H9 (cell line): ENCODE results near the gene GPR137. TPM values are rescaled to one million over a fixed set of nuclear protein-coding genes. Genes with fewer than 3 reads are reported as not detected.

Experiments
- DNase-seq: peaks from one replicate; pipeline ENCODE4 v3.0.0-alpha.2; 2017
- H2AFZ ChIP-seq: one replicate; pipeline ENCODE4 v1.6.1; 2013; ENCODE audit warnings: mild to moderate bottlenecking, low read length, control low read depth, moderate library complexity
- H2AK5ac ChIP-seq: 2 replicates; pipeline ENCODE4 v1.6.1; 2013; ENCODE audit warnings: low read length, control low read depth, mixed read lengths; ENCODE audit not compliant: insufficient read length
- H2BK120ac ChIP-seq: one replicate; pipeline ENCODE4 v1.6.1; 2013; ENCODE audit warnings: low read depth, mild to moderate bottlenecking, low read length, control low read depth, inconsistent platforms; ENCODE audit not compliant: poor library complexity, severe bottlenecking
- H2BK12ac ChIP-seq: 2 replicates; pipeline ENCODE4 v1.6.1; 2013; ENCODE audit warnings: low read length, control low read depth, mixed read lengths, low read depth; ENCODE audit not compliant: insufficient read length
- H2BK15ac ChIP-seq: 2 replicates; pipeline ENCODE4 v1.6.1; 2013; ENCODE audit warnings: low read depth, low read length, control low read depth
- H2BK20ac ChIP-seq: one replicate; pipeline ENCODE4 v1.6.1; 2013; ENCODE audit warnings: low read depth, mild to moderate bottlenecking, low read length, control low read depth, inconsistent platforms; ENCODE audit not compliant: poor library complexity, severe bottlenecking
- H2BK5ac ChIP-seq: 2 replicates; pipeline ENCODE4 v1.6.1; 2013; ENCODE audit warnings: low read length, control low read depth, mixed read lengths; ENCODE audit not compliant: insufficient read length
- H3K14ac ChIP-seq: 2 replicates; pipeline ENCODE4 v1.6.1; 2013; ENCODE audit warnings: low read length, control low read depth; ENCODE audit not compliant: insufficient read depth
- H3K18ac ChIP-seq: 2 replicates; pipeline ENCODE4 v1.6.1; 2013; ENCODE audit warnings: low read depth, mild to moderate bottlenecking, mixed read lengths, low read length, control low read depth; ENCODE audit not compliant: insufficient read length
- H3K23ac ChIP-seq: 2 replicates; pipeline ENCODE4 v1.6.1; 2013; ENCODE audit warnings: low read length, control low read depth, mixed read lengths, low read depth; ENCODE audit not compliant: insufficient read length
- H3K23me2 ChIP-seq: 2 replicates; pipeline ENCODE4 v1.6.1; 2013; ENCODE audit warnings: low read depth, mild to moderate bottlenecking, mixed read lengths, low read length, control low read depth; ENCODE audit not compliant: insufficient read length, poor library complexity, severe bottlenecking
- H3K27ac ChIP-seq: 2 replicates; pipeline ENCODE4 v1.5.1; 2013; ENCODE audit warnings: low read length, control low read depth, mixed read lengths, low read depth; ENCODE audit not compliant: insufficient read length
- H3K27me3 ChIP-seq: 2 replicates; pipeline ENCODE4 v1.6.1; 2013; ENCODE audit warnings: low read length, control low read depth, inconsistent platforms; ENCODE audit not compliant: insufficient read depth
- H3K4ac ChIP-seq: 2 replicates; pipeline ENCODE4 v1.6.1; 2013; ENCODE audit warnings: low read depth, mild to moderate bottlenecking, control low read depth, inconsistent platforms, low read length, moderate library complexity
- H3K4me1 ChIP-seq: 2 replicates; pipeline ENCODE4 v1.6.1; 2013; ENCODE audit warnings: low read length, control low read depth, inconsistent platforms; ENCODE audit not compliant: insufficient read depth
- H3K4me2 ChIP-seq: 2 replicates; pipeline ENCODE4 v1.6.1; 2013; ENCODE audit warnings: low read length, control low read depth, mixed read lengths; ENCODE audit not compliant: insufficient read length, insufficient read depth
- H3K56ac ChIP-seq: 2 replicates; pipeline ENCODE4 v1.6.1; 2013; ENCODE audit warnings: low read depth, mild to moderate bottlenecking, mixed read lengths, low read length, control low read depth; ENCODE audit not compliant: insufficient read length
- H3K79me1 ChIP-seq: 2 replicates; pipeline ENCODE4 v1.6.1; 2013; ENCODE audit warnings: low read depth, mild to moderate bottlenecking, moderate library complexity, low read length, control low read depth, inconsistent platforms; ENCODE audit not compliant: insufficient read depth, poor library complexity, severe bottlenecking
- H3K79me2 ChIP-seq: 2 replicates; pipeline ENCODE4 v1.6.1; 2013; ENCODE audit warnings: low read length, control low read depth, inconsistent platforms; ENCODE audit not compliant: insufficient read depth
- H3K9ac ChIP-seq: 2 replicates; pipeline ENCODE4 v1.6.1; 2013; ENCODE audit warnings: low read length, control low read depth, mixed read lengths; ENCODE audit not compliant: insufficient read length; ENCODE audit errors: extremely low read depth
- H3K9me3 ChIP-seq: one replicate; pipeline ENCODE4 v1.6.1; 2013; ENCODE audit warnings: low read depth, low read length, inconsistent platforms; ENCODE audit not compliant: control insufficient read depth
- H3T11ph ChIP-seq: one replicate; pipeline ENCODE4 v1.6.1; 2013; ENCODE audit warnings: mild to moderate bottlenecking, low read length, control low read depth, inconsistent platforms
- H4K20me1 ChIP-seq: one replicate; pipeline ENCODE4 v1.6.1; 2013; ENCODE audit not compliant: control insufficient read depth, insufficient read length, insufficient read depth
- H4K5ac ChIP-seq: 2 replicates; pipeline ENCODE4 v1.6.1; 2013; ENCODE audit warnings: low read depth, mild to moderate bottlenecking, mixed read lengths, low read length, control low read depth; ENCODE audit not compliant: insufficient read length
- H4K8ac ChIP-seq: replicated peaks from 2 replicates; pipeline ENCODE4 v1.6.1; 2013; ENCODE audit warnings: low read length, control low read depth, mixed read lengths, low read depth; ENCODE audit not compliant: insufficient read length
- H4K91ac ChIP-seq: 2 replicates; pipeline ENCODE4 v1.6.1; 2013; ENCODE audit warnings: low read depth, mild to moderate bottlenecking, moderate library complexity, mixed read lengths, low read length, control low read depth; ENCODE audit not compliant: insufficient read length
- H3K27ac Mint-ChIP-seq, 3 experiments: 2 replicates in 2 of 3; 3 replicates in 1 of 3; pipeline ENCODE4 v1.8.0; 2020 to 2021; ENCODE audit warnings: mixed read lengths in 3 of 3, mild to moderate bottlenecking in 1 of 3, moderate library complexity in 1 of 3
- H3K27me3 Mint-ChIP-seq: 2 replicates; pipeline ENCODE4 v1.8.0; 2021; ENCODE audit warnings: low read depth, mild to moderate bottlenecking, moderate library complexity, mixed read lengths
- H3K36me3 Mint-ChIP-seq, 3 experiments: 2 replicates in 2 of 3; 3 replicates in 1 of 3; pipeline ENCODE4 v1.8.0; 2020 to 2021; ENCODE audit warnings: low read depth in 3 of 3, mixed read lengths in 3 of 3; ENCODE audit not compliant: insufficient read depth in 1 of 3
- H3K4me1 Mint-ChIP-seq, 2 experiments: 2 replicates each; pipeline ENCODE4 v1.8.0; 2020; ENCODE audit warnings: mixed read lengths in 2 of 2
- H3K4me3 Mint-ChIP-seq, 2 experiments: 2 replicates in 1 of 2; 3 replicates in 1 of 2; pipeline ENCODE4 v1.8.0; 2020 to 2021; ENCODE audit warnings: mild to moderate bottlenecking in 2 of 2, mixed read lengths in 2 of 2, moderate library complexity in 1 of 2
- H3K9me3 Mint-ChIP-seq, 2 experiments: 2 replicates in 1 of 2; 3 replicates in 1 of 2; pipeline ENCODE4 v1.8.0; 2020; ENCODE audit warnings: mild to moderate bottlenecking in 2 of 2, mixed read lengths in 2 of 2, moderate library complexity in 1 of 2
- CTCF ChIP-seq: fragments of 200-600 bp; sonication (generic); conservative IDR thresholded peaks from 3 replicates; pipeline ENCODE4 v1.8.0; 2021; ENCODE audit warnings: antibody characterized with exemption, mild to moderate bottlenecking
- WGBS: extraction: QIAGEN DNeasy Blood & Tissue Kit; methylation state at CpG from one replicate; pipeline ENCODE4 v1.1.7; 2013; ENCODE audit warnings: missing lambda C conversion rate, low lambda C conversion rate, mixed read lengths; ENCODE audit not compliant: insufficient read length; ENCODE audit errors: extremely low coverage; 5-methylcytosine and 5-hydroxymethylcytosine counted together
- total RNA-seq: library from RNA; stranded (reverse); gene quantifications from 2 replicates; pipeline ENCODE4 v1.2.1, GENCODE V29; 2021

The GPR137 gene
- total RNA-seq, 1 experiment from 2014 or later, result 39.6 TPM

- Histone ChIP-seq H3K9ac (no peak overlapping the region), H3K56ac (no peak overlapping the region), H4K91ac (no peak overlapping the region), H3K14ac (no peak overlapping the region), H3K27me3 (no peaks in the 10 kb centered on the region), H3K4me2 (no peak overlapping the region), H3K23me2 (no peaks in the 10 kb centered on the region), H3K4ac (no peak overlapping the region), H3K18ac (no peak overlapping the region), H2BK12ac (no peak overlapping the region), H3T11ph (no peak overlapping the region), H2AK5ac (no peak overlapping the region), H3K9me3 (no peaks in the 10 kb centered on the region), H3K27ac (no peak overlapping the region), H3K79me1 (no peaks in the 10 kb centered on the region), H2BK5ac (no peak overlapping the region), H4K20me1 (no peaks in the 10 kb centered on the region), H2BK15ac (no peak overlapping the region), H3K23ac (no peak overlapping the region), H3K4me1 (no peaks in the 10 kb centered on the region), H2BK120ac (no peak overlapping the region), H2AFZ (no peak overlapping the region), H3K79me2 (no peaks in the 10 kb centered on the region), H4K8ac (no peak overlapping the region), H4K5ac (no peak overlapping the region), H2BK20ac (no peak overlapping the region)
- H3K27ac Mint-ChIP-seq, result peak overlapping the region in 1 of 3 experiments; percentile 31; a peak in 1 of 7 replicates
- H3K4me1 Mint-ChIP-seq, result peaks cover under 1 to 7% of the 10 kb centered on the region in 2 experiments
- H3K9me3 Mint-ChIP-seq, result no peaks in the 10 kb centered on the region
- no peak for DNase-seq
- TF ChIP-seq CTCF, result no peak
- H3K27me3 Mint-ChIP-seq, result no peaks in the 10 kb centered on the region
- no CpG with 5 or more reads among the region's 24 CpGs for WGBS
- H3K4me3 Mint-ChIP-seq, result no peak overlapping the region
- H3K36me3 Mint-ChIP-seq, result peaks cover 50 to 85% (median 72%) of the 10 kb centered on the region in 3 experiments
Measured at GRCh38 chr11:64258356-64258755, 27.3 kb upstream of the GPR137 start.
